ENCODE measurements around the gene FOXL3.

Gene FOXL3

GRCh38 chr7:297611-298374 lies 7.8 kb downstream of the FOXL3 start:
- TF ChIP-seq MAX (IDR thresholded peaks at IDR 0.05): no peak
- no peak for TF ChIP-seq USF1 (IDR thresholded peaks at IDR 0.05)

GRCh38 chr7:298375-298702 lies 8.4 kb downstream of the FOXL3 start:
- TF ChIP-seq YY1 (IDR thresholded peaks at IDR 0.05; ENCODE audit: low read depth): no peak
- TF ChIP-seq CREB1 (IDR thresholded peaks at IDR 0.05; ENCODE audit: low read depth): no peak
- no peak for TF ChIP-seq TAF1 (IDR thresholded peaks at IDR 0.05; ENCODE audit: low read depth)

- no peak for TF ChIP-seq EGR1 (IDR thresholded peaks at IDR 0.05)
Measured at GRCh38 chr7:298743-299142, 8.8 kb downstream of the FOXL3 start.

- TF ChIP-seq YY1 (IDR thresholded peaks at IDR 0.05; ENCODE audit: low read depth): no peak
- no peak for TF ChIP-seq TAF1 (IDR thresholded peaks at IDR 0.05; ENCODE audit: low read depth)
- no peak for TF ChIP-seq CEBPB (IDR thresholded peaks at IDR 0.05)
- TF ChIP-seq MAX (IDR thresholded peaks at IDR 0.05): no peak
- no peak for TF ChIP-seq TEAD4 (IDR thresholded peaks at IDR 0.05)
- no peak for TF ChIP-seq TCF12 (IDR thresholded peaks at IDR 0.05; ENCODE audit: low read depth)
- TF ChIP-seq EP300 (IDR thresholded peaks at IDR 0.05; ENCODE audit: borderline replicate concordance): no peak
Measured at GRCh38 chr7:299169-299568, 9.2 kb downstream of the FOXL3 start.

GRCh38 chr7:299628-300027 lies 9.7 kb downstream of the FOXL3 start:
- TF ChIP-seq MAX (IDR thresholded peaks at IDR 0.05) (no peak), NFIC (IDR thresholded peaks at IDR 0.05) (no peak)

GRCh38 chr7:300048-300447 lies 10.1 kb downstream of the FOXL3 start:
- no peak for TF ChIP-seq CEBPB (IDR thresholded peaks at IDR 0.05)
- TF ChIP-seq USF1 (IDR thresholded peaks at IDR 0.05): no peak
- no peak for TF ChIP-seq CREB1 (IDR thresholded peaks at IDR 0.05; ENCODE audit: low read depth)
- no peak for TF ChIP-seq TCF12 (IDR thresholded peaks at IDR 0.05; ENCODE audit: low read depth)
- no peak for TF ChIP-seq FOXM1 (IDR thresholded peaks at IDR 0.05; ENCODE audit: borderline replicate concordance, low read depth)
- TF ChIP-seq RAD21 (IDR thresholded peaks at IDR 0.05; ENCODE audit: low read depth): no peak
- no peak for TF ChIP-seq REST (IDR thresholded peaks at IDR 0.05; ENCODE audit: low read depth)
- TF ChIP-seq TAF1 (IDR thresholded peaks at IDR 0.05; ENCODE audit: low read depth): no peak
- no peak for TF ChIP-seq TEAD4 (IDR thresholded peaks at IDR 0.05)
- no peak for TF ChIP-seq YY1 (IDR thresholded peaks at IDR 0.05; ENCODE audit: low read depth)
- TF ChIP-seq ZBTB7A (IDR thresholded peaks at IDR 0.05; ENCODE audit: low read depth): no peak
- no peak for TF ChIP-seq MAX (IDR thresholded peaks at IDR 0.05)
- TF ChIP-seq EP300 (IDR thresholded peaks at IDR 0.05; ENCODE audit: borderline replicate concordance): no peak
- TF ChIP-seq NFIC (IDR thresholded peaks at IDR 0.05): no peak
- no peak for TF ChIP-seq EGR1 (IDR thresholded peaks at IDR 0.05)

GRCh38 chr7:300546-301290 lies 10.7 kb downstream of the FOXL3 start:
- TF ChIP-seq CEBPB (IDR thresholded peaks at IDR 0.05): no peak
- TF ChIP-seq MAX (IDR thresholded peaks at IDR 0.05): no peak
- no peak for TF ChIP-seq USF1 (IDR thresholded peaks at IDR 0.05)
- TF ChIP-seq TAF1 (IDR thresholded peaks at IDR 0.05; ENCODE audit: low read depth): no peak
- no peak for TF ChIP-seq TCF12 (IDR thresholded peaks at IDR 0.05; ENCODE audit: low read depth)
- no peak for TF ChIP-seq RAD21 (IDR thresholded peaks at IDR 0.05; ENCODE audit: low read depth)
- no peak for TF ChIP-seq YY1 (IDR thresholded peaks at IDR 0.05; ENCODE audit: low read depth)
- no peak for TF ChIP-seq CREB1 (IDR thresholded peaks at IDR 0.05; ENCODE audit: low read depth)
- no peak for TF ChIP-seq ZBTB7A (IDR thresholded peaks at IDR 0.05; ENCODE audit: low read depth)
- TF ChIP-seq EGR1 (IDR thresholded peaks at IDR 0.05): no peak
